Mesothelial cell of epicardium (in vitro differentiated cells): ENCODE data around the gene PODNL1. TPM values are rescaled to one million over a fixed set of nuclear protein-coding genes. Genes with fewer than 3 reads are reported as not detected.

ENCODE experiments used
- DNase-seq, 2 experiments: peaks; one replicate each; pipeline ENCODE4 v3.0.0; 2021; ENCODE audit warnings: low spot score in 2 of 2; ENCODE audit not compliant: unreplicated experiment in 2 of 2
- H3K27ac Mint-ChIP-seq: 2 replicates; pipeline ENCODE4 v1.8.0; 2021; ENCODE audit warnings: mixed read lengths
- H3K27me3 Mint-ChIP-seq: 2 replicates; pipeline ENCODE4 v1.8.0; 2021; ENCODE audit warnings: low read depth, mixed read lengths
- H3K36me3 Mint-ChIP-seq: 2 replicates; pipeline ENCODE4 v1.8.0; 2021; ENCODE audit warnings: mixed read lengths
- H3K4me1 Mint-ChIP-seq: 2 replicates; pipeline ENCODE4 v1.8.0; 2021; ENCODE audit warnings: mixed read lengths
- H3K4me3 Mint-ChIP-seq: 2 replicates; pipeline ENCODE4 v1.8.0; 2021; ENCODE audit warnings: mild to moderate bottlenecking, moderate library complexity, mixed read lengths
- H3K9me3 Mint-ChIP-seq: 2 replicates; pipeline ENCODE4 v1.8.0; 2021; ENCODE audit warnings: mixed read lengths
- total RNA-seq: library from RNA; stranded (reverse); gene quantifications from 3 replicates; pipeline ENCODE4 v1.2.1, GENCODE V29; 2021
- TF ChIP-seq, protein P1 (sequence below): fragments of 200-600 bp; sonication (generic); IDR thresholded peaks from one replicate; pipeline ENCODE4 v1.5.0; 2021; ENCODE audit warnings: antibody characterized with exemption; ENCODE audit not compliant: unreplicated experiment

PODNL1 gene, protein sequence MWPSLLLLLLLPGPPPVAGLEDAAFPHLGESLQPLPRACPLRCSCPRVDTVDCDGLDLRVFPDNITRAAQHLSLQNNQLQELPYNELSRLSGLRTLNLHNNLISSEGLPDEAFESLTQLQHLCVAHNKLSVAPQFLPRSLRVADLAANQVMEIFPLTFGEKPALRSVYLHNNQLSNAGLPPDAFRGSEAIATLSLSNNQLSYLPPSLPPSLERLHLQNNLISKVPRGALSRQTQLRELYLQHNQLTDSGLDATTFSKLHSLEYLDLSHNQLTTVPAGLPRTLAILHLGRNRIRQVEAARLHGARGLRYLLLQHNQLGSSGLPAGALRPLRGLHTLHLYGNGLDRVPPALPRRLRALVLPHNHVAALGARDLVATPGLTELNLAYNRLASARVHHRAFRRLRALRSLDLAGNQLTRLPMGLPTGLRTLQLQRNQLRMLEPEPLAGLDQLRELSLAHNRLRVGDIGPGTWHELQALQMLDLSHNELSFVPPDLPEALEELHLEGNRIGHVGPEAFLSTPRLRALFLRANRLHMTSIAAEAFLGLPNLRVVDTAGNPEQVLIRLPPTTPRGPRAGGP
- total RNA-seq = 0.20 to 1.0 TPM (median 0.75 TPM) in 3 replicates

GRCh38 chr19:13938301-13939064, at the start of gene PODNL1:
TSS of gene PODNL1 (minus strand) at chr19:13938417. CDS start at chr19:13938181, 236 bp downstream.
- Mint-ChIP-seq H3K4me1 (peaks cover 4% of the 10 kb centered on the region), H3K27ac (no peak within 1 kb of the TSS), H3K27me3 (peaks cover 4% of the 10 kb centered on the region), H3K36me3 (no peaks in the 10 kb centered on the region), H3K9me3 (no peaks in the 10 kb centered on the region), H3K4me3 (no peak within 1 kb of the TSS)
- no peak for DNase-seq
- TF ChIP-seq, protein P1, sequence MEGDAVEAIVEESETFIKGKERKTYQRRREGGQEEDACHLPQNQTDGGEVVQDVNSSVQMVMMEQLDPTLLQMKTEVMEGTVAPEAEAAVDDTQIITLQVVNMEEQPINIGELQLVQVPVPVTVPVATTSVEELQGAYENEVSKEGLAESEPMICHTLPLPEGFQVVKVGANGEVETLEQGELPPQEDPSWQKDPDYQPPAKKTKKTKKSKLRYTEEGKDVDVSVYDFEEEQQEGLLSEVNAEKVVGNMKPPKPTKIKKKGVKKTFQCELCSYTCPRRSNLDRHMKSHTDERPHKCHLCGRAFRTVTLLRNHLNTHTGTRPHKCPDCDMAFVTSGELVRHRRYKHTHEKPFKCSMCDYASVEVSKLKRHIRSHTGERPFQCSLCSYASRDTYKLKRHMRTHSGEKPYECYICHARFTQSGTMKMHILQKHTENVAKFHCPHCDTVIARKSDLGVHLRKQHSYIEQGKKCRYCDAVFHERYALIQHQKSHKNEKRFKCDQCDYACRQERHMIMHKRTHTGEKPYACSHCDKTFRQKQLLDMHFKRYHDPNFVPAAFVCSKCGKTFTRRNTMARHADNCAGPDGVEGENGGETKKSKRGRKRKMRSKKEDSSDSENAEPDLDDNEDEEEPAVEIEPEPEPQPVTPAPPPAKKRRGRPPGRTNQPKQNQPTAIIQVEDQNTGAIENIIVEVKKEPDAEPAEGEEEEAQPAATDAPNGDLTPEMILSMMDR = no peak

DNA sequence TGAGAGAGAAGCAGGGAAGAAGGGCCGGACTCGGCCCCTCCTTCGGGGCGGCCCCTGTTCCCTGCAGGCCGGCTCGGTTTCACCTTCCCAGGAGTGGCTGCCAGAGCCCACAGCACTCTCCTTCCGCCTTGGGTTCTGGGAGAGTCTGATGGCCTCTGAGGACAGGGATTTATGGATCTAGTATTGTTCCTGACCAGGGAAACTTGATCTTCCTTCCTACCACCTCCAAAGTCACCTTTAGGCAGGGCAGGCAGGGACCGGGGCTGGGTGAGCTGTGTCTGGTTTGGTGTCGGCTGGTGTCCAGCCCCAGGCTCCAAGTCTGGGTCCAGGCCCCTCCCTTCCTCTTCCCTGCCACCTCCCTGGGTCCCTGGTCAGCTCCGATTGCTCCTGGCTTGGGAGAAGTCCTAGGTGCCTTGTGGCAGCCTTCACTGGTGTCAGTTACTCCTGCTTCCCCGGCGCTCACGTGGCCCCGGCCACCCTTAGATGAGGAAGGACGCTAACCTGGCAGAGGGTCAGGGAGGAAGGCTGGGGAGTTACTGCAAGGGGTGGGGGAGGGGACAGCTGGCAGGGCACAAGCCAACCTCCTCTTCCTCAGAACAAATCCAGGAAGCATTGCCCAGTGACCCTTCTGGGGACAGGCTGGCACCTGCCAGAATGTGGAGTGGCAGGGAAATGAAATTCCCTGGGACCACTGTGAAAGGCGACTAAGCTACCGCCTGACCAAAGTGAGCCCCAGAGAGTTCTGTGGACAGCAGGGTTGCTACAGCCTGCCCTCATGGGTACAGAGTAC, 49.1 kb upstream of the PODNL1 start:
- peaks cover 11% of the 10 kb centered on the region for H3K36me3 Mint-ChIP-seq
- no peaks in the 10 kb centered on the region for H3K9me3 Mint-ChIP-seq
- H3K4me3 Mint-ChIP-seq = peak overlapping the region; percentile 38
- peak overlapping the region; percentile 85 for H3K27ac Mint-ChIP-seq
- H3K4me1 Mint-ChIP-seq = peaks cover 15% of the 10 kb centered on the region
- no peak for DNase-seq
- TF ChIP-seq, protein P1 = no peak
- no peaks in the 10 kb centered on the region for H3K27me3 Mint-ChIP-seq

- peak; percentile 70 to 73 for DNase-seq
- Mint-ChIP-seq H3K36me3 (peaks cover 12% of the 10 kb centered on the region), H3K9me3 (no peaks in the 10 kb centered on the region), H3K27ac (peak overlapping the region; percentile 85), H3K27me3 (no peaks in the 10 kb centered on the region), H3K4me3 (peak overlapping the region; percentile 40), H3K4me1 (peaks cover 15% of the 10 kb centered on the region)
- TF ChIP-seq, protein P1 = no peak
Measured at GRCh38 chr19:13986348-13986904, 48.2 kb upstream of the PODNL1 start.

- peaks cover 15% of the 10 kb centered on the region for H3K4me1 Mint-ChIP-seq
- H3K27ac Mint-ChIP-seq = no peak overlapping the region
- peaks cover 9% of the 10 kb centered on the region for H3K36me3 Mint-ChIP-seq
- H3K27me3 Mint-ChIP-seq = no peaks in the 10 kb centered on the region
- no peak for DNase-seq
- H3K4me3 Mint-ChIP-seq = no peak overlapping the region
- TF ChIP-seq, protein P1 = no peak
- H3K9me3 Mint-ChIP-seq = no peaks in the 10 kb centered on the region
Measured at GRCh38 chr19:13985771-13986347, 47.6 kb upstream of the PODNL1 start.
